Prostate gland (tissue), 2 donors: ENCODE measurements around the gene C17orf114.

Source experiments
- CTCF ChIP-seq, 4 experiments: fragments of 200-600 bp in 2 of 4; fragments of 450-650 bp in 2 of 4; sonication (generic) in 2 of 4; IDR thresholded peaks; 1 replicate in 3 of 4; 2 replicates in 1 of 4; pipeline ENCODE4 v1.5.1; 2016 to 2019; ENCODE audit warnings: antibody characterized with exemption in 4 of 4, mild to moderate bottlenecking in 2 of 4, moderate library complexity in 2 of 4
- POLR2A ChIP-seq: fragments of 450-650 bp; IDR thresholded peaks from one replicate; pipeline ENCODE4 v1.6.1; 2016; ENCODE audit warnings: antibody characterized with exemption, mild to moderate bottlenecking
- POLR2AphosphoS5 ChIP-seq: sonication (generic); formaldehyde crosslinking; IDR thresholded peaks from one replicate; pipeline ENCODE4 v1.6.1; 2017; ENCODE audit warnings: antibody characterized with exemption

- TF ChIP-seq POLR2A (no peak), CTCF (IDR thresholded peaks at IDR 0.05) (no peak), POLR2AphosphoS5 (no peak)
Observed at GRCh38 chr17:4771519-4772234, 30.5 kb downstream of the C17orf114 start, which contains the start of gene TM4SF5.
